ENCODE data around the gene MYO1B. TPM values are rescaled to one million over a fixed set of nuclear protein-coding genes. Genes with fewer than 3 reads are reported as not detected.

Gene MYO1B
- total RNA-seq, 6 experiments from 2014 or later: 214 to 254 (median 236) TPM

DNA sequence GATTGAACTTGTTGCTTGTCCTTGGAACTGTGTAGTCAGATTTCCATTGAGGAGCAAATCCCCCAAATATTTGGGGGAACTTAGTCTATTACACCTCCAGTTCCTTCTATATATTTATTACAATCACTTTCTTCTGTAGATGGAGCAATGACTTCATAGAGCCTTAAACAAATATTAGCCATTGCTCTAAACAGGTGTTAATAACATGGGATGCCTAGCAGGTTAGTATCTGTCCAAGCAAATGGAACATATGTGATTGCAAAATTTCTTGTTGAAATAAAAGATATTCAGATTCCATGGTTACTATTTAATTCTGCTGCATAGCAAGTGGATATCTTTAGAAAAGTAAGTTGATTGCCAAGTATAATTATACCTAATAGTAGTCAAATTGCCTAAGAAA, 225.1 kb downstream of the MYO1B start:
- H3K27me3 Mint-ChIP-seq (ENCODE audit: insufficient read depth): peaks cover 2% of the 10 kb centered on the region; the same call in 1 of the 2 replicates
- TF ChIP-seq, protein P1, sequence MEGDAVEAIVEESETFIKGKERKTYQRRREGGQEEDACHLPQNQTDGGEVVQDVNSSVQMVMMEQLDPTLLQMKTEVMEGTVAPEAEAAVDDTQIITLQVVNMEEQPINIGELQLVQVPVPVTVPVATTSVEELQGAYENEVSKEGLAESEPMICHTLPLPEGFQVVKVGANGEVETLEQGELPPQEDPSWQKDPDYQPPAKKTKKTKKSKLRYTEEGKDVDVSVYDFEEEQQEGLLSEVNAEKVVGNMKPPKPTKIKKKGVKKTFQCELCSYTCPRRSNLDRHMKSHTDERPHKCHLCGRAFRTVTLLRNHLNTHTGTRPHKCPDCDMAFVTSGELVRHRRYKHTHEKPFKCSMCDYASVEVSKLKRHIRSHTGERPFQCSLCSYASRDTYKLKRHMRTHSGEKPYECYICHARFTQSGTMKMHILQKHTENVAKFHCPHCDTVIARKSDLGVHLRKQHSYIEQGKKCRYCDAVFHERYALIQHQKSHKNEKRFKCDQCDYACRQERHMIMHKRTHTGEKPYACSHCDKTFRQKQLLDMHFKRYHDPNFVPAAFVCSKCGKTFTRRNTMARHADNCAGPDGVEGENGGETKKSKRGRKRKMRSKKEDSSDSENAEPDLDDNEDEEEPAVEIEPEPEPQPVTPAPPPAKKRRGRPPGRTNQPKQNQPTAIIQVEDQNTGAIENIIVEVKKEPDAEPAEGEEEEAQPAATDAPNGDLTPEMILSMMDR (IDR thresholded peaks at IDR 0.05): no peak

DNA sequence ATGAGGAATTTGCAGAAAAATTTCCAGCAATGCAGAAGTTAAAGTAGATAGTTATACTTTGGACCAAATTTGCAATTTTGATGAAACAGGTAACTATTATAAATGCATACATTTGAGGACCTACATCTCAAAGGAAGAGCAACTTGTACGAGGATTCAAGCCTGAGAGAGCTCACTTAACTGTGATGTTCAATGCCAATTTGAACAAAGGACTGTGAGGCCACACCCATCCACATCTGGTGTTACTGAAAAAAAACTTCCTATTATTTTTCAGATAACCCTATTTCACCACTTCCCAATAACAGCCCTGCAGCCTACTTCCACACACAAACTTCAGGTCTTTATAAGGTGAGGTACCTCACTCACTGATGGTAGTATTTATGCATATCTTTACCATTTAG, 229.3 kb downstream of the MYO1B start:
- H3K36me3 Mint-ChIP-seq (ENCODE audit: low read depth): no peaks in the 10 kb centered on the region
- no peaks in the 10 kb centered on the region for H3K4me1 Mint-ChIP-seq (ENCODE audit: low read depth)
- no peak overlapping the region for H3K27ac Mint-ChIP-seq
- H3K9me3 Mint-ChIP-seq: no peaks in the 10 kb centered on the region
- DNase-seq: no peak
- TF ChIP-seq, protein P1 (IDR thresholded peaks at IDR 0.05): no peak
- H3K4me3 Mint-ChIP-seq: no peak overlapping the region
- H3K27me3 Mint-ChIP-seq (ENCODE audit: insufficient read depth): peaks cover 2% of the 10 kb centered on the region; the same call in 1 of the 2 replicates

More for the DNA sequence above, 225.1 kb downstream of the MYO1B start:
- Mint-ChIP-seq H3K9me3 (no peaks in the 10 kb centered on the region), H3K36me3 (ENCODE audit: low read depth) (no peaks in the 10 kb centered on the region), H3K27ac (no peak overlapping the region), H3K4me3 (no peak overlapping the region), H3K4me1 (ENCODE audit: low read depth) (peaks cover 27% of the 10 kb centered on the region)
- no peak for DNase-seq

Other genes with a start within 250 kb of the MYO1B start
- gene STAT1, start 231.2 kb upstream of the MYO1B start, total RNA-seq (2021; fragmentation: NEBNext Ultra II Directional; extraction: Animal tissue kit (Norgen Biotek cat#: 25700)): 100 to 1,000 TPM in 4 of 6 experiments, 10 to 100 TPM in 2; 91.6 to 154 (median 138) TPM
- gene STAT4, start 94.4 kb upstream of the MYO1B start, total RNA-seq (2021; fragmentation: NEBNext Ultra II Directional; extraction: Animal tissue kit (Norgen Biotek cat#: 25700)): 1 to 10 TPM in 1 of 6 experiments, under 1 TPM in 5; 0.31 to 1.1 (median 0.47) TPM

Measured in HFFc6 (cell line).